Effector memory CD4-positive, alpha-beta T cell (primary cell): ENCODE measurements around the gene MYBPC2.
A peak's percentile ranks its signal among the peaks of the same experiment; 100 is the strongest.

Experiments used
- DNase-seq, 3 donors: peaks; one replicate each; pipeline ENCODE4 v3.0.0-alpha.2; 2020
- H3K27ac ChIP-seq: 2 replicates; pipeline ENCODE4 v1.7.0; 2013; ENCODE audit warnings: mild to moderate bottlenecking, low read length, moderate library complexity; ENCODE audit not compliant: insufficient read depth, poor library complexity, severe bottlenecking
- H3K27me3 ChIP-seq: replicated peaks from 2 replicates; pipeline ENCODE4 v1.7.0; 2013; ENCODE audit warnings: mild to moderate bottlenecking, low read length; ENCODE audit not compliant: insufficient read depth, control insufficient read depth, poor library complexity, severe bottlenecking
- H3K36me3 ChIP-seq: 2 replicates; pipeline ENCODE4 v1.7.0; 2013; ENCODE audit warnings: mild to moderate bottlenecking, low read length, moderate library complexity; ENCODE audit not compliant: control insufficient read depth, insufficient read depth
- H3K4me1 ChIP-seq: 2 replicates; pipeline ENCODE4 v1.7.0; 2013; ENCODE audit warnings: low read length, mild to moderate bottlenecking; ENCODE audit not compliant: control insufficient read depth, insufficient read depth, poor library complexity, severe bottlenecking
- H3K4me3 ChIP-seq: 2 replicates; pipeline ENCODE4 v1.7.0; 2013; ENCODE audit warnings: low read length, low read depth, mild to moderate bottlenecking; ENCODE audit not compliant: insufficient read depth, poor library complexity, severe bottlenecking
- H3K9me3 ChIP-seq: 2 replicates; pipeline ENCODE4 v1.7.0; 2013; ENCODE audit warnings: mild to moderate bottlenecking, low read length, moderate library complexity; ENCODE audit not compliant: control insufficient read depth

The MYBPC2 gene

DNA sequence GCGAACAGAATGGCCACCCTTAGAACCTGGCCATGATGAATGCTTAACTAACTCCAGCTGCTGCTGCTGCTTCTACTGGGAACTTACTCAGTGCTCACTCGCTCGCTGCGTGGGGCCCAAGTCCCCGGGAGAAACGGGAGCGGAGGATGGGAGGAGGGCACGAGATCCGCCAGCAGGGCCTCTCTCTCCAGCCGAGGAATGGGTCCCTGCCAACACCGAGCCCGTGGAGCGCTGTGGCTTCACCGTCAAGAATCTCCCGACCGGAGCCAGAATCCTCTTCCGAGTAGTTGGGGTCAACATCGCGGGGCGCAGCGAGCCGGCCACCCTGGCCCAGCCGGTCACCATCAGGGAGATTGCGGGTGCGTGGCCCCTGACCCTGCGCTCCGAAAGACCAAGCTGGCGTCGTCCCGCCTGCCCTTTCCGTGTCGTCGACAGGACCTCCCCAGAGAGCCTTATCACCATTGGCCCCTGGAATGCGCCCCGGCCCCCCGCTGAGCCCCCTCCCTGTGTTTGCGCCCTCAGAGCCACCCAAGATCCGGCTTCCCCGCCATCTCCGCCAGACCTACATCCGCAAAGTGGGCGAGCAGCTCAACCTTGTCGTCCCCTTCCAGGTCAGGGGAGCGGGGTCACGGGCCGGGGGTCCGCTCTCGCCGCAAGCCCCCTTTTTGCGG is 25.8 kb downstream of the MYBPC2 start:
- DNase-seq: no peak
- no peaks in the 10 kb centered on the region for H3K36me3 ChIP-seq
- H3K27me3 ChIP-seq: peaks cover 6% of the 10 kb centered on the region
- no peak overlapping the region for H3K27ac ChIP-seq
- H3K4me1 ChIP-seq: no peaks in the 10 kb centered on the region
- H3K4me3 ChIP-seq: no peak overlapping the region
- no peaks in the 10 kb centered on the region for H3K9me3 ChIP-seq

DNA sequence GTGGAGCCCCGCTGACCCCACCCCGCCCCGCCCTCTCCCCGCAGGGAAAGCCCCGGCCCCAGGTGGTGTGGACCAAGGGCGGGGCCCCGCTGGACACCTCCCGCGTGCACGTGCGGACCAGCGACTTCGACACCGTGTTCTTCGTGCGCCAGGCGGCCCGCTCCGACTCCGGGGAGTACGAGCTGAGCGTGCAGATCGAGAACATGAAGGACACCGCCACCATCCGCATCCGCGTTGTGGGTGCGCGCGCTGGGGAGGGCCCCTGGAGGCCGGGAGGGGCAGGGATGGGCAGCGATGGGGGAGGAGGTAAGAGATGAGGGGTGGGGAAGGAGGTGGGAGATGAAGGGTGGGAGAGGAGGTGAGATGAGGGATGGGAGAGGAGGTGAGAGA is 26.4 kb downstream of the MYBPC2 start:
- no peak for DNase-seq
- Histone ChIP-seq H3K36me3 (no peaks in the 10 kb centered on the region), H3K27me3 (peaks cover 6% of the 10 kb centered on the region), H3K4me3 (no peak overlapping the region), H3K27ac (no peak overlapping the region), H3K9me3 (no peaks in the 10 kb centered on the region), H3K4me1 (no peaks in the 10 kb centered on the region)

DNA sequence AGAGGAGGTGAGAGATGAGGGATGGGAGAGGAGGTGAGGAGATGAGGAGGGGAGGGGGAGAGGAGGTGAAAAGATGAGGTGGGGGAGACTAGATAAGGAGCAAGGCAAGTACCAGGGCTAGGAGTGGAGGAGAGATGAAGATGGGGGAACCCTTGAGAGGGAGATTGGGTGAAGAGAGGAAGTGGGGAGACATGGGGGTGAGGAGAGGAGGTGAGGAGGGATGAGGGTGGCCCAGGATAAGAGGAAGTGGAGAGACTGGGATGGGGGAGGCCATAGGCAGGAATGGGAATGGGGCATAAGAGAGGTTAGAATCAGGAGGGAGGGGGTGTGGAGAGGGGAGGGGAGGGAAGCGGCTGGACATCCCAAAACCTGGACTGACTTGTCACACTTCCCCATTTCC is 26.9 kb downstream of the MYBPC2 start:
- Histone ChIP-seq H3K4me1 (no peaks in the 10 kb centered on the region), H3K36me3 (no peaks in the 10 kb centered on the region), H3K9me3 (no peaks in the 10 kb centered on the region), H3K4me3 (no peak overlapping the region), H3K27me3 (peaks cover 6% of the 10 kb centered on the region), H3K27ac (no peak overlapping the region)
- DNase-seq: no peak

GRCh38 chr19:50460161-50460765 is 27.6 kb downstream of the MYBPC2 start:
- H3K27ac ChIP-seq: no peak overlapping the region
- peaks cover 6% of the 10 kb centered on the region for H3K27me3 ChIP-seq
- no peaks in the 10 kb centered on the region for H3K9me3 ChIP-seq
- H3K4me3 ChIP-seq: no peak overlapping the region
- H3K36me3 ChIP-seq: no peaks in the 10 kb centered on the region
- no peaks in the 10 kb centered on the region for H3K4me1 ChIP-seq
- DNase-seq: no peak

- Histone ChIP-seq H3K4me3 (no peak overlapping the region), H3K36me3 (no peaks in the 10 kb centered on the region), H3K4me1 (no peaks in the 10 kb centered on the region), H3K27me3 (peaks cover 6% of the 10 kb centered on the region), H3K27ac (no peak overlapping the region), H3K9me3 (no peaks in the 10 kb centered on the region)
- DNase-seq: peak in 2 of 3 donors; percentile 19 to 26
Observed at GRCh38 chr19:50461066-50461875, 28.6 kb downstream of the MYBPC2 start.

DNA sequence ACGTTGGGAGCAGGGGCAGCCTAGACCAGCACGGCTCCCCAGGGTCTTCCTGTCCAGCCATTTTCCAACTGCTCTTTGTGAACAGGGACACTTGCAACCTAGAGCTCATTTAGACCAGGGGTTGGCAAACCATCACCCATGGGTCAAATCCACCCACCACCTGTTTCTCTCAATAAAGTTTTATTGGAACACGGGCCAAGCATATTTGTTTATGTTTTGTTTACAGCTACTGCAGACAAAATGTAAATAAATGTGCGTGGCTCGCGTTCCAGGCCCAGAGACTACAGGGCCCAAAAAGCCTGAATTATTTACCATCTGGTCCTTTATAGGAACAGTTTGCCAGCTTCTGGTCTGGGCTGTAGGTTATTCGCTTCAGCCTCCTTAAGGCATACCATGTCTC is 30.3 kb downstream of the MYBPC2 start:
- H3K9me3 ChIP-seq: no peaks in the 10 kb centered on the region
- DNase-seq: no peak
- no peak overlapping the region for H3K27ac ChIP-seq
- peaks cover 6% of the 10 kb centered on the region for H3K27me3 ChIP-seq
- H3K36me3 ChIP-seq: no peaks in the 10 kb centered on the region
- H3K4me3 ChIP-seq: no peak overlapping the region
- H3K4me1 ChIP-seq: no peaks in the 10 kb centered on the region

- no peaks in the 10 kb centered on the region for H3K36me3 ChIP-seq
- H3K27me3 ChIP-seq: no peaks in the 10 kb centered on the region
- H3K4me1 ChIP-seq: no peaks in the 10 kb centered on the region
- no peak overlapping the region for H3K4me3 ChIP-seq
- H3K27ac ChIP-seq: no peak overlapping the region
- H3K9me3 ChIP-seq: no peaks in the 10 kb centered on the region
- no peak for DNase-seq
Observed at GRCh38 chr19:50464348-50464747, 31.7 kb downstream of the MYBPC2 start.

GRCh38 chr19:50465000-50465399 is 32.3 kb downstream of the MYBPC2 start:
- no peaks in the 10 kb centered on the region for H3K9me3 ChIP-seq
- H3K4me3 ChIP-seq: no peak overlapping the region
- no peaks in the 10 kb centered on the region for H3K4me1 ChIP-seq
- DNase-seq: no peak
- H3K36me3 ChIP-seq: no peaks in the 10 kb centered on the region
- H3K27me3 ChIP-seq: no peaks in the 10 kb centered on the region
- no peak overlapping the region for H3K27ac ChIP-seq

- Histone ChIP-seq H3K4me3 (no peak overlapping the region), H3K4me1 (no peaks in the 10 kb centered on the region), H3K36me3 (no peaks in the 10 kb centered on the region), H3K9me3 (no peaks in the 10 kb centered on the region), H3K27me3 (no peaks in the 10 kb centered on the region), H3K27ac (no peak overlapping the region)
- no peak for DNase-seq
Observed at GRCh38 chr19:50465986-50466705, 33.5 kb downstream of the MYBPC2 start.

DNA sequence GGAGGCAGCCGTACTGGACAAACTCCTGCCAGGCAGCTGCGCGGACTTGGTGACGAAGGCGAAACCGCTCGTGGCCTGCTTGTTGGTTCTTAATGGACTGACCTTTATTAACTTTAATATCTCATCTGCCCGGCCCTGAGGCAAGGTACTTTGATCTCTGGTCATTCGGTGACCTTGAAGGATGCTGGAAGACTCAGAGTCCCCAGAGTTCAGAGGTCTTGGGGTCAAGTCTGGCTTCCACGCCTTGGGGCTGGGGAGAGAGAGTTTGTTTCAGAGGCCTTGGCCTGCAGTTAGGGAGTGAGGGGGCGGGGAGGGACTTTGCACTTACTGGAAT is 34.0 kb downstream of the MYBPC2 start:
- Histone ChIP-seq H3K9me3 (no peaks in the 10 kb centered on the region), H3K4me3 (no peak overlapping the region), H3K27ac (no peak overlapping the region), H3K4me1 (no peaks in the 10 kb centered on the region), H3K36me3 (no peaks in the 10 kb centered on the region), H3K27me3 (no peaks in the 10 kb centered on the region)
- DNase-seq: no peak
